ENCODE data around the gene TNFRSF4.
"Not testable (repeated sequence)": the region's sequence is repeated elsewhere in the genome, so short reads cannot be mapped to it uniquely, and the experiment has no call there.

GRCh38 chr1:1176063-1176761, 37.7 kb downstream of the TNFRSF4 start:
- TF ChIP-seq, protein P1, sequence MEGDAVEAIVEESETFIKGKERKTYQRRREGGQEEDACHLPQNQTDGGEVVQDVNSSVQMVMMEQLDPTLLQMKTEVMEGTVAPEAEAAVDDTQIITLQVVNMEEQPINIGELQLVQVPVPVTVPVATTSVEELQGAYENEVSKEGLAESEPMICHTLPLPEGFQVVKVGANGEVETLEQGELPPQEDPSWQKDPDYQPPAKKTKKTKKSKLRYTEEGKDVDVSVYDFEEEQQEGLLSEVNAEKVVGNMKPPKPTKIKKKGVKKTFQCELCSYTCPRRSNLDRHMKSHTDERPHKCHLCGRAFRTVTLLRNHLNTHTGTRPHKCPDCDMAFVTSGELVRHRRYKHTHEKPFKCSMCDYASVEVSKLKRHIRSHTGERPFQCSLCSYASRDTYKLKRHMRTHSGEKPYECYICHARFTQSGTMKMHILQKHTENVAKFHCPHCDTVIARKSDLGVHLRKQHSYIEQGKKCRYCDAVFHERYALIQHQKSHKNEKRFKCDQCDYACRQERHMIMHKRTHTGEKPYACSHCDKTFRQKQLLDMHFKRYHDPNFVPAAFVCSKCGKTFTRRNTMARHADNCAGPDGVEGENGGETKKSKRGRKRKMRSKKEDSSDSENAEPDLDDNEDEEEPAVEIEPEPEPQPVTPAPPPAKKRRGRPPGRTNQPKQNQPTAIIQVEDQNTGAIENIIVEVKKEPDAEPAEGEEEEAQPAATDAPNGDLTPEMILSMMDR (IDR thresholded peaks at IDR 0.05 in 4 of 5, conservative IDR thresholded peaks at IDR 0.05 in 1 of 5): not testable (repeated sequence)
- not testable (repeated sequence) for TF ChIP-seq POLR2A (IDR thresholded peaks at IDR 0.05)
